HEK293 (cell line): Measurements from ENCODE around the gene HK2.

Source experiments
- CTCF ChIA-PET: fragments of 350-600 bp; formaldehyde crosslinking; extraction: SDS; loops from one replicate; lab custom pipeline; 2021; ENCODE audit warnings: antibody characterized with exemption; lab: Yijun Ruan, JAX
- POLR2A ChIA-PET: fragments of 300-600 bp; formaldehyde crosslinking; extraction: SDS; loops from one replicate; lab custom pipeline; 2020; ENCODE audit warnings: antibody characterized with exemption, inconsistent platforms; lab: Yijun Ruan, JAX
- H3K27ac ChIP-seq: fragments of 200-500 bp; sonication (Bioruptor generic); 2 replicates; pipeline ENCODE4 v1.5.1; 2014; ENCODE audit warnings: low read depth, low read length, control low read depth, inconsistent platforms; ENCODE audit errors: extremely low read depth
- H3K36me3 ChIP-seq, 2 experiments: fragments of 200-500 bp in 1 of 2; sonication (Bioruptor generic) in 1 of 2; 1 replicate in 1 of 2; 2 replicates in 1 of 2; pipeline ENCODE4 v1.5.1; 2014 to 2017; ENCODE audit warnings: inconsistent platforms in 2 of 2, low read length in 2 of 2; ENCODE audit not compliant: control insufficient read depth in 2 of 2, insufficient read depth in 1 of 2
- H3K4me1 ChIP-seq: fragments of 200-500 bp; sonication (Bioruptor generic); 2 replicates; pipeline ENCODE4 v1.5.1; 2014; ENCODE audit warnings: mild to moderate bottlenecking, low read length, inconsistent platforms; ENCODE audit not compliant: control insufficient read depth, insufficient read depth
- H3K4me3 ChIP-seq: 2 replicates; pipeline ENCODE4 v1.5.1; 2011; ENCODE audit warnings: low read depth, mild to moderate bottlenecking, control low read depth, low read length, moderate library complexity
- H3K9me3 ChIP-seq: fragments of 200-500 bp; sonication (Bioruptor generic); 2 replicates; pipeline ENCODE4 v1.5.1; 2014; ENCODE audit warnings: low read depth, low read length, inconsistent platforms; ENCODE audit not compliant: control insufficient read depth, insufficient read depth
- BCL11A ChIP-seq: fragments of 450-650 bp; formaldehyde crosslinking; IDR thresholded peaks from 2 replicates; pipeline ENCODE4 v1.5.1; 2016; ENCODE audit warnings: low read depth, missing biosample characterization, missing genetic modification characterization
- EGR2 ChIP-seq: fragments of 450-650 bp; formaldehyde crosslinking; IDR thresholded peaks from 2 replicates; pipeline ENCODE4 v1.5.1; 2016; ENCODE audit warnings: low read depth, missing biosample characterization, missing genetic modification characterization
- IKZF3 ChIP-seq: fragments of 450-650 bp; IDR thresholded peaks from 2 replicates; pipeline ENCODE4 v1.5.0; 2018; ENCODE audit warnings: missing biosample characterization, mild to moderate bottlenecking, missing genetic modification characterization, moderate library complexity
- KLF1 ChIP-seq: fragments of 450-650 bp; formaldehyde crosslinking; IDR thresholded peaks from 2 replicates; pipeline ENCODE4 v1.5.1; 2016; ENCODE audit warnings: missing biosample characterization, missing genetic modification characterization
- KLF10 ChIP-seq: fragments of 450-650 bp; IDR thresholded peaks from 2 replicates; pipeline ENCODE4 v1.5.1; 2018; ENCODE audit warnings: missing biosample characterization, mild to moderate bottlenecking, missing genetic modification characterization
- KLF17 ChIP-seq: fragments of 450-650 bp; formaldehyde crosslinking; IDR thresholded peaks from 2 replicates; pipeline ENCODE4 v1.5.1; 2016; ENCODE audit warnings: missing biosample characterization, missing genetic modification characterization
- OVOL3 ChIP-seq: fragments of 450-650 bp; formaldehyde crosslinking; IDR thresholded peaks from 2 replicates; pipeline ENCODE4 v1.5.1; 2016; ENCODE audit warnings: missing biosample characterization, missing genetic modification characterization
- ZBTB11 ChIP-seq: fragments of 450-650 bp; formaldehyde crosslinking; conservative IDR thresholded peaks from 2 replicates; pipeline ENCODE4 v1.5.1; 2016; ENCODE audit warnings: low read depth, missing biosample characterization, missing genetic modification characterization
- ZBTB20 ChIP-seq: fragments of 450-650 bp; formaldehyde crosslinking; IDR thresholded peaks from 2 replicates; pipeline ENCODE4 v1.5.1; 2016; ENCODE audit warnings: missing biosample characterization, missing genetic modification characterization
- ZIC2 ChIP-seq: fragments of 450-650 bp; formaldehyde crosslinking; IDR thresholded peaks from 2 replicates; pipeline ENCODE4 v1.5.1; 2016; ENCODE audit warnings: missing biosample characterization, missing genetic modification characterization
- ZNF155 ChIP-seq: fragments of 450-650 bp; formaldehyde crosslinking; IDR thresholded peaks from 2 replicates; pipeline ENCODE4 v1.5.1; 2016; ENCODE audit warnings: missing biosample characterization, missing genetic modification characterization
- ZNF19 ChIP-seq: fragments of 450-650 bp; formaldehyde crosslinking; IDR thresholded peaks from 2 replicates; pipeline ENCODE4; 2016; ENCODE audit warnings: missing biosample characterization, missing genetic modification characterization, low read depth
- ZNF26 ChIP-seq: fragments of 450-650 bp; formaldehyde crosslinking; IDR thresholded peaks from 2 replicates; pipeline ENCODE4 v1.5.1; 2016; ENCODE audit warnings: missing biosample characterization, missing genetic modification characterization
- ZNF416 ChIP-seq: fragments of 450-650 bp; formaldehyde crosslinking; IDR thresholded peaks from 2 replicates; pipeline ENCODE4 v1.5.1; 2016; ENCODE audit warnings: missing biosample characterization, missing genetic modification characterization
- ZNF561 ChIP-seq: fragments of 450-650 bp; IDR thresholded peaks from 2 replicates; pipeline ENCODE4 v1.5.1; 2018; ENCODE audit warnings: missing biosample characterization, missing genetic modification characterization, borderline replicate concordance
- ZNF610 ChIP-seq: fragments of 450-650 bp; formaldehyde crosslinking; IDR thresholded peaks from 2 replicates; pipeline ENCODE4 v1.5.1; 2016; ENCODE audit warnings: missing biosample characterization, missing genetic modification characterization, borderline replicate concordance
- ZNF677 ChIP-seq: fragments of 450-650 bp; IDR thresholded peaks from 2 replicates; pipeline ENCODE4 v1.5.0; 2018; ENCODE audit warnings: missing biosample characterization, mild to moderate bottlenecking, missing genetic modification characterization, moderate library complexity
- ZNF768 ChIP-seq: fragments of 450-650 bp; formaldehyde crosslinking; IDR thresholded peaks from 2 replicates; pipeline ENCODE4 v1.5.1; 2018; ENCODE audit warnings: missing biosample characterization, mild to moderate bottlenecking, missing genetic modification characterization
- ZNF777 ChIP-seq: fragments of 450-650 bp; formaldehyde crosslinking; IDR thresholded peaks from 2 replicates; pipeline ENCODE4 v1.5.1; 2017; ENCODE audit warnings: missing biosample characterization, missing genetic modification characterization, borderline replicate concordance
- TF ChIP-seq, protein P1 (sequence below): fragments of 450-650 bp; formaldehyde crosslinking; IDR thresholded peaks from 2 replicates; pipeline ENCODE4 v1.5.1; 2016; ENCODE audit warnings: missing biosample characterization, missing genetic modification characterization

Gene HK2

GRCh38 chr2:74857725-74858124 lies 23.8 kb downstream of the HK2 start:
- POLR2A ChIA-PET, result no interaction called here
- TF ChIP-seq OVOL3 (tag by site-specific recombination) (no peak), ZNF677 (tag by site-specific recombination) (no peak), KLF17 (tag by site-specific recombination) (no peak), ZNF561 (tag by site-specific recombination) (no peak), ZNF768 (tag by site-specific recombination) (no peak), ZBTB11 (tag by site-specific recombination) (no peak), KLF10 (tag by site-specific recombination) (no peak), BCL11A (tag by site-specific recombination) (no peak), ZNF777 (tag by site-specific recombination) (no peak), ZIC2 (no peak), ZNF26 (tag by site-specific recombination) (no peak)
- TF ChIP-seq, protein P1, sequence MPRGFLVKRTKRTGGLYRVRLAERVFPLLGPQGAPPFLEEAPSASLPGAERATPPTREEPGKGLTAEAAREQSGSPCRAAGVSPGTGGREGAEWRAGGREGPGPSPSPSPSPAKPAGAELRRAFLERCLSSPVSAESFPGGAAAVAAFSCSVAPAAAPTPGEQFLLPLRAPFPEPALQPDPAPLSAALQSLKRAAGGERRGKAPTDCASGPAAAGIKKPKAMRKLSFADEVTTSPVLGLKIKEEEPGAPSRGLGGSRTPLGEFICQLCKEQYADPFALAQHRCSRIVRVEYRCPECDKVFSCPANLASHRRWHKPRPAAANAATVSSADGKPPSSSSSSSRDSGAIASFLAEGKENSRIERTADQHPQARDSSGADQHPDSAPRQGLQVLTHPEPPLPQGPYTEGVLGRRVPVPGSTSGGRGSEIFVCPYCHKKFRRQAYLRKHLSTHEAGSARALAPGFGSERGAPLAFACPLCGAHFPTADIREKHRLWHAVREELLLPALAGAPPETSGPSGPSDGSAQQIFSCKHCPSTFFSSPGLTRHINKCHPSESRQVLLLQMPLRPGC, result no peak
- peaks cover 0 to 5% of the 10 kb centered on the region in 2 experiments; a peak in 2 of 3 replicates for H3K36me3 ChIP-seq
- CTCF ChIA-PET, result interaction anchor here (1.5 to 1.6 kb wide), 2 partner anchors 21 to 166 kb away, joined by 4 read pairs; no protein-coding TSS in a partner anchor
- H3K9me3 ChIP-seq, result no peaks in the 10 kb centered on the region
- no peak overlapping the region for H3K27ac ChIP-seq
- H3K4me3 ChIP-seq, result no peak overlapping the region
- H3K4me1 ChIP-seq, result peaks cover 12% of the 10 kb centered on the region

DNA sequence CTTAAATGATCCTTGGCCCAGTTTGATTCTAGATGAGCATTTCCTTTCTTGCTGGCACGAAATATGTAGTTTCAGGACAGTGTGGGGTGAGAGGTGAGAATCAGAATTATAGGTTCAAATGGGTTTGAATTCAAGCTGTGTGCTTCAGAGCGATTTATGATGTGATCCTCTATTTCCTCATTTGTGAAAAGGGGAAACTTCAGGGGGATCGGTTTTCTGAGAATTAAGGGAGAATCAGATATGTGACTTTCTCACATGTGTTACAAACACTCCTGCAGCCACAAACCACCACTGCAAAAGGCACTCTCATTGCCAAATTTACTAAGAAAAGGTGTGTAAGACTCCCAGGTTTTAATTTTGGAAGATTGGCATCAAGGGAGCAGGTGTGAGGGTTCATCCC lies 24.4 kb downstream of the HK2 start:
- H3K4me3 ChIP-seq, result no peak overlapping the region
- CTCF ChIA-PET, result interaction anchor here (1.5 to 1.6 kb wide), 2 partner anchors 21 to 166 kb away, joined by 4 read pairs; no protein-coding TSS in a partner anchor
- H3K9me3 ChIP-seq, result no peaks in the 10 kb centered on the region
- peaks cover 12% of the 10 kb centered on the region for H3K4me1 ChIP-seq
- TF ChIP-seq EGR2 (tag by site-specific recombination), result no peak
- TF ChIP-seq IKZF3 (tag by site-specific recombination), result no peak
- no peak for TF ChIP-seq ZBTB11 (tag by site-specific recombination)
- no peak for TF ChIP-seq ZNF416 (tag by site-specific recombination)
- no peak for TF ChIP-seq ZBTB20
- TF ChIP-seq ZNF155 (tag by site-specific recombination), result no peak
- no peak for TF ChIP-seq ZNF19
- no peak for TF ChIP-seq KLF1 (tag by site-specific recombination)
- no peak for TF ChIP-seq ZNF610 (tag by site-specific recombination)
- H3K36me3 ChIP-seq, result peaks cover 0 to 5% of the 10 kb centered on the region in 2 experiments; a peak in 2 of 3 replicates
- POLR2A ChIA-PET, result no interaction called here
- no peak overlapping the region for H3K27ac ChIP-seq
